Dermis blood vessel endothelial cell (primary cell): Measurements from ENCODE around the gene DDIT3. TPM values are rescaled to one million over a fixed set of nuclear protein-coding genes. Genes with fewer than 3 reads are reported as not detected.

Experiments used
- DNase-seq: peaks from one replicate; pipeline ENCODE4 v3.0.0; 2010
- total RNA-seq: library from RNA; depleted of rRNA; stranded (reverse); fragments of >200 nt; gene quantifications from 2 replicates; pipeline ENCODE4 v1.2.3, GENCODE V29; 2014

The DDIT3 gene
- total RNA-seq, 1 donor from 2014 or later = 11.4 TPM

GRCh38 chr12:57483466-57483865 is 36.8 kb downstream of the DDIT3 start:
- DNase-seq = no peak

GRCh38 chr12:57481671-57482070 is 38.6 kb downstream of the DDIT3 start:
- DNase-seq = no peak

- DNase-seq = peak; percentile 34
Observed at GRCh38 chr12:57479376-57480115, 40.8 kb downstream of the DDIT3 start, which contains the start of gene ARHGAP9. ARHGAP9 (minus strand) TSS chr12:57479866; CDS start chr12:57479406, 460 bp downstream.

DNA sequence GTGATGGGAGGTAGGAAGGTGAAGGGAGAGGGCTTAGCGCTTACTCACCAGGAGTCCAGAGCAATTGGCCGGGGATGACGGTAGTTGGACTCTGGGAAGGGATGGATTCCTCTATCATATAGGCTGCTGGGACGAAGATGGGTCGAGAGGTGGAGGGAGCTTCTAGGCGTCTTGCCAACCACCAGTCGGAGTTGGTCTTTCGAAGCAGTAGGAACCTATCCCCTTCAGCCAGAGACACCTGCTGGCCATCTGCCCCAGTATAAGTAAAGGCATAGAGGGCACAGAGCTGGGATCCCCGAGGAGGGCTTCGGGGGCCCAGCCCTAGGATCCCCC is 41.3 kb downstream of the DDIT3 start:
- no peak for DNase-seq

DNA sequence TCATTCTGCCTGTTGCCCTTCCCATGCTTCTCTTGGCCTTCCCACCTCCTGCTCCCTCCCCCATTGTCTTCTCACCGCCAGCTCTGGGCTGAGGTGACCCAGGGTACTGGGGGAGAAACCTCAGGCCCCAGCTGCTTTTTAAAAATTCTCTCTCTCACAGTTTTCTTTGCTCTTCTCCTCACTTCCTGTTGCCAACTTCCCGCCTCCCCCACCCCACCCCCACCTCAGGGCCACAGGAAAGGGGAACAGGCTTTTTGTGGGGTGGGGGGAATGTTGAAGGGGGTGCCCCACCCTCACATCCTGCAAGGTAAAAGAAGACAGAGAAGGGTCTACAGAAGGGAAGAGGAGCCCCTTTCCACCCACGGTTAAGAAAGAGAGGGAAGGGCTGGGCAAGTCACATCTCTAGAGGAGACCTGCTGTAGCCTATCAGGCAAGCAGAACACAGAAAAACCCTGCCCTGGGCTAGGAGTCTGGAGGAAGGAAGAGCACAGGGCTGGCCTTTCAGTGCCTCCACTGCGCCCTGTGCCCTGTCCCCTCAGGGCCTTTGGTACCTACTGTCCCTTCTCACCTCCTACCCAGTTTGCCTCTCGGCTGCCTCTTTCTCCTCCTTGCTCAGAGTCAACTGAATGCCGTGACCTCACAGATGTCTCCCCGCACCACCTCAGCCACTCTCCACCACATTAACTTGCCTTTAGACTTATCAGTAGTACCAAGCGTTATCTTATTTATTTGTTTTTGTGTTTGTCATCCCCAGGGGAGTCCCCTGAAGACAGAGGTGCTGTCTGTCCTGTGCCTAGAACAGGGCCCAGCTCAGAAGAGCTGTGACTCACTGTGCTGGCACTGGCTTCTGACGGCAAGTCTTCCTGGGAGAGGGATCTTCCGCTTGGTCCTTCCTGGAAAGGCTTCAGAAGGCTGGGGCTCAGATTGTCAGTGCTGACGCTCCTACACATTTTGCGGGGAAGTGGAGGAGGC is 42.3 kb downstream of the DDIT3 start:
- DNase-seq = no peak

- no peak for DNase-seq
Observed at GRCh38 chr12:57476993-57477709, 43.2 kb downstream of the DDIT3 start.

GRCh38 chr12:57476162-57476992 is 43.9 kb downstream of the DDIT3 start:
- no peak for DNase-seq

DNA sequence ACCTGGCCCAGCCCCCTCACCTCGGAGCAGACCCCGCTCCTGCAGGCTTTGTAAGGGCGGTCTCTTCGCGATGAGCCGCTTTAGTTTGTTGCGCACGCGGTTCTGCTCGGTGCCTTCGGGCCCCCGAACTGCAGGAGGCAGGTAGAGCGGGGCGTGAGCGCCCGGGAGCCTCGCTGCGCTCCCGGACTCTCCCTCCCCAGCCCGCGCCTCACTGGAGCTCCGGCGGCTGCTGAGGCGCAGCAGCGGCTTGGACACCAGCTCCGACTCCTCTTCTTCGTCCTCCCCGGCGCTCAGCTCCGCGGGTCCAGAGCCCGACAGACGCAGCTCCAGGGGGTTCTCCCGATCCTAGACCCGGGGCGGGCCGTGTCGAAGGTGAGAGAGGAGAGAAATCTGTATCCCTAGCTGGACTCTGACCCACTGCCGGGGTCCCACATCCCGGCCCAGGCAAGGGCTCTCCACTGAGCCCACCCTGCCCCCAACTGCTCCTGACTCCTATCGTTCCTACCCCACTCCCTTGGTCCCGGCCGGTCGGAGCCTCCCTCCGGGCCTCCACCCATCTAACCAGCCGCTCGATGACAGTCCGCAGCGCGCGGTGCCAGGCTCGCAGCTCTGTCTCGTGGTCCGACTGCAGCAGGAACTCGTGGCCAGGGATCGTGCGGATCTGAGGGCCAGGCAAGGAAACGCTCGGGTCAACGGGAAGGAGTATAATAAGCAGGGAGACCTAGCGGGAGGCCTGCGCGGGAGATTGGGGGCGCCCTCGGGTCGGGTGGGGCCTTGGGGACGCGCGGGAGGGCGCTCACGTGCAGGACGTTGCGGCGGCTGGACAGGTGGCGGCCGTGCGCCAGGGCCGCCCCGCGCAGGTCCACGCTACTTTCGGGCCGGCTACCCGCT is 44.8 kb downstream of the DDIT3 start:
- peak; percentile 35 for DNase-seq

- no peak for DNase-seq
Observed at GRCh38 chr12:57474862-57475261, 45.5 kb downstream of the DDIT3 start.

GRCh38 chr12:57474430-57474829 is 45.9 kb downstream of the DDIT3 start:
- DNase-seq = no peak

DNA sequence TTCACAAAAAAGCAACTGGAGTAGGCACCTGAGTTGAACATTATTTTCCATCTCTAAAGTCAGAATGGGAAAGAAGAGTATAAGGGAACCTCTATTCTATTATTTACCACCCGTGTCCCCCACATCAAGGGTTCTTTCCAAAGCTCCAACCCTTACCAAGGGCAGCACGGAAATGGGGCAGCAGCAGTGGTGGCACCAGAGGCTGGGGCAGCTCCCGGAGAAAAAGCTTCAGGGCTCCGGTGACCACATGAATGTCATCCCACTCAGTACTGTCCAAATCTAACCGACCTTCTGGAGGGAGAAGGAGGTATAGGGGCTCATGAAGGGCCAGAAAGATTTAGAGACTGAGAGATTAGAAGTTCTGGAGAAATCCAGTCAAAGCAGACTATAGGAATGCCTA is 46.4 kb downstream of the DDIT3 start:
- no peak for DNase-seq

- DNase-seq = no peak
Observed at GRCh38 chr12:57473392-57473791, 46.9 kb downstream of the DDIT3 start.

GRCh38 chr12:57472391-57472790 is 47.9 kb downstream of the DDIT3 start:
- DNase-seq = no peak

DNA sequence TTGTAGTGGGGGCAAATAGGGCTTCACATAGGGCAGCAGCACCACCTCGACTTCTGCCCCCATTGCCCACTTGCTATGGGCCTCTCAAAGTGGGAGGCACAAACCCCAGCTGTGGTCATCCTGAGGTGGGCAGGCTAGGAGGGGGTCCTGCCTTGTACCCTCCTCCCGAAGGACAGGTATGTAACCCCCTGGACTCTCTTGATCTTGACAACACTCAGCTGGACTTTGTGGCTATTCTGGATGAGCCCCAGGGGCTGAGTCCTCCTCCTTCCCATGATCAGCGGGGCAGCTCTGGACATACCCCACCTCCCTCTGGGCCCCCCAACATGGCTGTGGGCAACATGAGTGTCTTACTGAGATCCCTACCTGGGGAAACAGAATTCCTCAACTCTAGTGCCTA is 48.7 kb downstream of the DDIT3 start:
- no peak for DNase-seq

DNA sequence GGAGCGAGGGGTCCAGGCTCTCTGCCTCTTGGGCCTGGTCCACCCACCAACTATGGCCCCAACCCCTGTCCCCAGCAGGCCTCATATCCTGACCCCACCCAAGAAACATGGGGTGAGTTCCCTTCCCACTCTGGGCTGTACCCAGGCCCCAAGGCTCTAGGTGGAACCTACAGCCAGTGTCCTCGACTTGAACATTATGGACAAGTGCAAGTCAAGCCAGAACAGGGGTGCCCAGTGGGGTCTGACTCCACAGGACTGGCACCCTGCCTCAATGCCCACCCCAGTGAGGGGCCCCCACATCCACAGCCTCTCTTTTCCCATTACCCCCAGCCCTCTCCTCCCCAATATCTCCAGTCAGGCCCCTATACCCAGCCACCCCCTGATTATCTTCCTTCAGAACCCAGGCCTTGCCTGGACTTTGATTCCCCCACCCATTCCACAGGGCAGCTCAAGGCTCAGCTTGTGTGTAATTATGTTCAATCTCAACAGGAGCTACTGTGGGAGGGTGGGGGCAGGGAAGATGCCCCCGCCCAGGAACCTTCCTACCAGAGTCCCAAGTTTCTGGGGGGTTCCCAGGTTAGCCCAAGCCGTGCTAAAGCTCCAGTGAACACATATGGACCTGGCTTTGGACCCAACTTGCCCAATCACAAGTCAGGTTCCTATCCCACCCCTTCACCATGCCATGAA is 49.2 kb downstream of the DDIT3 start:
- no peak for DNase-seq

GRCh38 chr12:57470286-57470969 is 49.9 kb downstream of the DDIT3 start:
- DNase-seq = no peak

DNA sequence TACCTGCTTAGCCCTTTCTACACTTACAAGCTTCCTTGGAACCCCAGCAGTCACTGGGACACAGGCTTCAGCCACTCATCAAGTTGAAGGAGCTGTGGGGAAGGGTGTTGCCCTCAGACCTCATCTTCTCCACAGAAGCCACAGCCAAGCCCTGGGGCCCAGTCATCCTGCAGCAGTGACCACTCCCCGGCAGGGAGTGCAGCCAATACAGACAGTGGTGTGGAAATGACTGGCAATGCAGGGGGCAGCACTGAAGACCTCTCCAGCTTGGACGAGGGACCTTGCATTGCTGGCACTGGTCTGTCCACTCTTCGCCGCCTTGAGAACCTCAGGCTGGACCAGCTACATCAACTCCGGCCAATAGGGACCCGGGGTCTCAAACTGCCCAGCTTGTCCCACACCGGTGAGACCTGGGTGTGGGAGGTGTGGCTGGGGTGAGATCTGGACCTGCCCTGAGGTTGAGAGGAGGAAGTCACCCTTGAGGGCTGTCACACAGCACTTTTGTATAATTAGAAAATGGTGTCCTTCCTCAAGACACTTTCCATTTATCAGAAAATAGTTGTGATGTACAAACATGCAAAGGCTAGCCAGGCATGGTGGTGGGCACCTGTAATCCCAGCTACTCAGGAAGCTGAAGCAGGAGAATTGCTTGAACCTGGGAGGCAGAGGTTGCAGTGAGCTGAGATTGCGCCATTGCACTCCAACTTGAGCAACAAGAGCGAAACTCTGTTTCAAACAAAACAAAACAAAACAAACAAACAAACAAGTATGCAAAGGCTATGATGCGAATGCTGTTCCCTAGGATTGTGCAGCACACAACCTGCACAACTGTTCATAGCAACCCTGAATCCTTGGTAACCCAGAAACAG is 50.8 kb downstream of the DDIT3 start:
- no peak for DNase-seq

GRCh38 chr12:57467915-57468314 is 52.4 kb downstream of the DDIT3 start:
- DNase-seq = no peak
